ENCODE measurements around the gene POGZ. TPM values are rescaled to one million over a fixed set of nuclear protein-coding genes. Genes with fewer than 3 reads are reported as not detected.

POGZ gene
- total and polyA plus RNA-seq, 2 of the 13 experiments (the other 11 are each of a cell fraction or from before 2014, with no cell fraction given): 15.3 to 45.6 TPM

DNA sequence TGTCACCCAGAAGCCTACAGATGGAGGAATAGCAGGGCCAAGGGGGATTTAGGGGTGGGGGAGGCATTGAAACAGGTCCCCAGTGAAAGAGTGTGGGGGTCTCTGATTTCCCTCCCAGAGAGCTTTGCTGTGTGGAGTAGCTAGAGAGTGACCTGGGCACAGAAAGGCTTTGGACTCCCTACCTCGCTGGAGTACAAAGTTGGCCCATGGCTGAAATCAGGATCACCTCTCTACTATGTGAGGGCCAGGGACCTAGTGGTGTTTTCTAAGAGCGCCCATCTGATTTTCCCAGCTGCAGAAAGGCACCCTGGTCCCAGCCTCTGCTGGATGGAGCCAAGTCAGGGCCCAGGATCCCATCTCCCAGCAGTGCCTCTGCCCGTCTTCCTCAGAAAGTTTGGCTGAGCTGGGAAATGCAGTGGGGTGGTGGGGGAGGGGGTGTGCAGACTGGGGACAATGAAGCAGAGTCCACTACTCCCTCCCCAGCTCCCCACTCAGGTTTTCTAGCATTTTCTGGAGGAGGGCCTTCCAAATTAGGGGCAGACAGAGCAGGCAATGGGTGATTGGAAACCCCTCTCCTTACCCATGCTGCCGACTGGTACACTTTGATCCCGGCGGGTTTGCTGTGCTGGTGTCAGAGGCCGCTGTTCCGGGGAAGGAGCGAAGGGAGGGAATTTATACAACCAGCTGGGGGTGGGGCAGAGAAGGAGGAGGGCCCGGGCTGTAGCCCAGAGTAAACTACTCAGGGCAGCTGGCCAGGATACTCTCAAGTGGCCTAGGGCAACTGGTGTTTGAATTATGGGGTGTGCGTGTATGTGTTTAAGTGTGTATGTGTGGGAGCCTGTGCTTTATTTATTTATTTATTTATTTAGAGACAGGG, 87.0 kb downstream of the POGZ start, which contains the start of gene SELENBP1 (continued):
- TF ChIP-seq, protein P1, sequence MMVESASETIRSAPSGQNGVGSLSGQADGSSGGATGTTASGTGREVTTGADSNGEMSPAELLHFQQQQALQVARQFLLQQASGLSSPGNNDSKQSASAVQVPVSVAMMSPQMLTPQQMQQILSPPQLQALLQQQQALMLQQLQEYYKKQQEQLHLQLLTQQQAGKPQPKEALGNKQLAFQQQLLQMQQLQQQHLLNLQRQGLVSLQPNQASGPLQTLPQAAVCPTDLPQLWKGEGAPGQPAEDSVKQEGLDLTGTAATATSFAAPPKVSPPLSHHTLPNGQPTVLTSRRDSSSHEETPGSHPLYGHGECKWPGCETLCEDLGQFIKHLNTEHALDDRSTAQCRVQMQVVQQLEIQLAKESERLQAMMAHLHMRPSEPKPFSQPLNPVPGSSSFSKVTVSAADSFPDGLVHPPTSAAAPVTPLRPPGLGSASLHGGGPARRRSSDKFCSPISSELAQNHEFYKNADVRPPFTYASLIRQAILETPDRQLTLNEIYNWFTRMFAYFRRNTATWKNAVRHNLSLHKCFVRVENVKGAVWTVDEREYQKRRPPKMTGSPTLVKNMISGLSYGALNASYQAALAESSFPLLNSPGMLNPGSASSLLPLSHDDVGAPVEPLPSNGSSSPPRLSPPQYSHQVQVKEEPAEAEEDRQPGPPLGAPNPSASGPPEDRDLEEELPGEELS (CRISPR knock-in tag; IDR thresholded peaks at IDR 0.05): peak; percentile 60
- TF ChIP-seq ZNF598 (CRISPR knock-in tag; IDR thresholded peaks at IDR 0.05; ENCODE audit: borderline replicate concordance) (no peak), ZNF841 (CRISPR knock-in tag; IDR thresholded peaks at IDR 0.05; ENCODE audit: borderline replicate concordance) (no peak), XBP1 (CRISPR knock-in tag; IDR thresholded peaks at IDR 0.05) (no peak), ZNF253 (CRISPR knock-in tag; IDR thresholded peaks at IDR 0.05; ENCODE audit: borderline replicate concordance) (no peak), PITX1 (CRISPR knock-in tag; IDR thresholded peaks at IDR 0.05) (peak; percentile 70; the same call in 1 of the 2 replicates), KMT2A (CRISPR knock-in tag; IDR thresholded peaks at IDR 0.05) (0 out of 2 replicates have a peak, but pooled peaks have one; percentile 28), CHCHD3 (CRISPR knock-in tag; IDR thresholded peaks at IDR 0.05) (no peak), SIN3A (IDR thresholded peaks at IDR 0.05; ENCODE audit: borderline replicate concordance, low read depth, low read length) (no peak; the same call in 1 of the 2 replicates), ZFYVE20 (CRISPR knock-in tag; IDR thresholded peaks at IDR 0.05; ENCODE audit: borderline replicate concordance, low read depth) (no peak), CHD2 (IDR thresholded peaks at IDR 0.05; ENCODE audit: low read depth, low read length) (no peak), SAP130 (CRISPR knock-in tag; IDR thresholded peaks at IDR 0.05; ENCODE audit: low read depth) (peak; percentile 75), KLF16 (CRISPR knock-in tag; IDR thresholded peaks at IDR 0.05) (peak in 1 of 2 experiments; percentile 47; a peak in 1 of 4 replicates), JUND (CRISPR knock-in tag; IDR thresholded peaks at IDR 0.05) (no peak), RARA (CRISPR knock-in tag; IDR thresholded peaks at IDR 0.05) (0 out of 2 replicates have a peak, but pooled peaks have one; percentile 15), ZNF264 (CRISPR knock-in tag; IDR thresholded peaks at IDR 0.05) (peak; percentile 82)
- TF ChIP-seq, protein P2, sequence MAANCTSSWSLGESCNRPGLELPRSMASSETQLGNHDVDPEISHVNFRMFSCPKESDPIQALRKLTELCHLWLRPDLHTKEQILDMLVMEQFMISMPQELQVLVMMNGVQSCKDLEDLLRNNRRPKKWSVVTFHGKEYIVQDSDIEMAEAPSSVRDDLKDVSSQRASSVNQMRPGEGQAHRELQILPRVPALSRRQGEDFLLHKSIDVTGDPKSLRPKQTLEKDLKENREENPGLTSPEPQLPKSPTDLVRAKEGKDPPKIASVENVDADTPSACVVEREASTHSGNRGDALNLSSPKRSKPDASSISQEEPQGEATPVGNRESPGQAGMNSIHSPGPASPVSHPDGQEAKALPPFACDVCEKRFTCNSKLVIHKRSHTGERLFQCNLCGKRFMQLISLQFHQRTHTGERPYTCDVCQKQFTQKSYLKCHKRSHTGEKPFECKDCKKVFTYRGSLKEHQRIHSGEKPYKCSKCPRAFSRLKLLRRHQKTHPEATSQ (CRISPR knock-in tag; IDR thresholded peaks at IDR 0.05; ENCODE audit: borderline replicate concordance): 0 out of 2 replicates have a peak, but pooled peaks have one; percentile 41
- TF ChIP-seq, protein P3, sequence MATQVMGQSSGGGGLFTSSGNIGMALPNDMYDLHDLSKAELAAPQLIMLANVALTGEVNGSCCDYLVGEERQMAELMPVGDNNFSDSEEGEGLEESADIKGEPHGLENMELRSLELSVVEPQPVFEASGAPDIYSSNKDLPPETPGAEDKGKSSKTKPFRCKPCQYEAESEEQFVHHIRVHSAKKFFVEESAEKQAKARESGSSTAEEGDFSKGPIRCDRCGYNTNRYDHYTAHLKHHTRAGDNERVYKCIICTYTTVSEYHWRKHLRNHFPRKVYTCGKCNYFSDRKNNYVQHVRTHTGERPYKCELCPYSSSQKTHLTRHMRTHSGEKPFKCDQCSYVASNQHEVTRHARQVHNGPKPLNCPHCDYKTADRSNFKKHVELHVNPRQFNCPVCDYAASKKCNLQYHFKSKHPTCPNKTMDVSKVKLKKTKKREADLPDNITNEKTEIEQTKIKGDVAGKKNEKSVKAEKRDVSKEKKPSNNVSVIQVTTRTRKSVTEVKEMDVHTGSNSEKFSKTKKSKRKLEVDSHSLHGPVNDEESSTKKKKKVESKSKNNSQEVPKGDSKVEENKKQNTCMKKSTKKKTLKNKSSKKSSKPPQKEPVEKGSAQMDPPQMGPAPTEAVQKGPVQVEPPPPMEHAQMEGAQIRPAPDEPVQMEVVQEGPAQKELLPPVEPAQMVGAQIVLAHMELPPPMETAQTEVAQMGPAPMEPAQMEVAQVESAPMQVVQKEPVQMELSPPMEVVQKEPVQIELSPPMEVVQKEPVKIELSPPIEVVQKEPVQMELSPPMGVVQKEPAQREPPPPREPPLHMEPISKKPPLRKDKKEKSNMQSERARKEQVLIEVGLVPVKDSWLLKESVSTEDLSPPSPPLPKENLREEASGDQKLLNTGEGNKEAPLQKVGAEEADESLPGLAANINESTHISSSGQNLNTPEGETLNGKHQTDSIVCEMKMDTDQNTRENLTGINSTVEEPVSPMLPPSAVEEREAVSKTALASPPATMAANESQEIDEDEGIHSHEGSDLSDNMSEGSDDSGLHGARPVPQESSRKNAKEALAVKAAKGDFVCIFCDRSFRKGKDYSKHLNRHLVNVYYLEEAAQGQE (IDR thresholded peaks at IDR 0.05; ENCODE audit: borderline replicate concordance in 1 of 2, low read depth in 1 of 2, low read length in 2 of 2): no peak
- TF ChIP-seq, protein P4, sequence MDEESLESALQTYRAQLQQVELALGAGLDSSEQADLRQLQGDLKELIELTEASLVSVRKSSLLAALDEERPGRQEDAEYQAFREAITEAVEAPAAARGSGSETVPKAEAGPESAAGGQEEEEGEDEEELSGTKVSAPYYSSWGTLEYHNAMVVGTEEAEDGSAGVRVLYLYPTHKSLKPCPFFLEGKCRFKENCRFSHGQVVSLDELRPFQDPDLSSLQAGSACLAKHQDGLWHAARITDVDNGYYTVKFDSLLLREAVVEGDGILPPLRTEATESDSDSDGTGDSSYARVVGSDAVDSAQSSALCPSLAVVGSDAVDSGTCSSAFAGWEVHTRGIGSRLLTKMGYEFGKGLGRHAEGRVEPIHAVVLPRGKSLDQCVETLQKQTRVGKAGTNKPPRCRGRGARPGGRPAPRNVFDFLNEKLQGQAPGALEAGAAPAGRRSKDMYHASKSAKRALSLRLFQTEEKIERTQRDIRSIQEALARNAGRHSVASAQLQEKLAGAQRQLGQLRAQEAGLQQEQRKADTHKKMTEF (CRISPR knock-in tag; IDR thresholded peaks at IDR 0.05): 0 out of 2 replicates have a peak, but pooled peaks have one; percentile 20

Data from HepG2 (cell line).